RWPE1 (cell line): ENCODE measurements around the gene CCDC82.

Experiments
- CTCF ChIA-PET: fragments of 350-600 bp; sonication (Branson Sonifier 250); formaldehyde crosslinking; extraction: SDS; loops from one replicate; lab custom pipeline; 2021; lab: Yijun Ruan, JAX
- POLR2A ChIA-PET: fragments of 400-600 bp; formaldehyde crosslinking; extraction: SDS; loops from one replicate; lab custom pipeline; 2020; ENCODE audit warnings: antibody characterized with exemption; ENCODE audit not compliant: low non-redundant PET; lab: Yijun Ruan, JAX
- DNase-seq: peaks from one replicate; pipeline ENCODE4 v3.0.0; 2012; ENCODE audit warnings: low spot score
- H3K27ac ChIP-seq: fragments of 450-650 bp; 2 replicates; pipeline ENCODE4 v1.5.1; 2017
- TF ChIP-seq, protein P1 (sequence below): fragments of 450-650 bp; conservative IDR thresholded peaks from 2 replicates; pipeline ENCODE4 v1.5.1; 2017; ENCODE audit warnings: low read depth, mild to moderate bottlenecking

Gene CCDC82

DNA sequence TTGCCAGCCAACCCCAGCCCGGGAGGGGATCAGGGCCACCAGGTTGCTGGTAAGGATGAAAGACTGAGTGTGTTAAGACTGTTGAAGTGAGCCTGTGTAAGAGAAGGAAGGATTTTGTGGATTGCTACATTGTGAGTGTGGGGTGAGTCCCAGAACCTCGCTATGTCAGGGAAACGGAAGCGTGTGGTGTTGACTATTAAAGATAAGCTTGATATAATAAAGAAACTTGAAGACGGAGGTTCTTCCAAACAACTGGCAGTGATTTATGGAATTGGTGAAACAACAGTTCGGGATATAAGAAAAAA, 728 bp upstream of the CCDC82 start:
- TF ChIP-seq, protein P1, sequence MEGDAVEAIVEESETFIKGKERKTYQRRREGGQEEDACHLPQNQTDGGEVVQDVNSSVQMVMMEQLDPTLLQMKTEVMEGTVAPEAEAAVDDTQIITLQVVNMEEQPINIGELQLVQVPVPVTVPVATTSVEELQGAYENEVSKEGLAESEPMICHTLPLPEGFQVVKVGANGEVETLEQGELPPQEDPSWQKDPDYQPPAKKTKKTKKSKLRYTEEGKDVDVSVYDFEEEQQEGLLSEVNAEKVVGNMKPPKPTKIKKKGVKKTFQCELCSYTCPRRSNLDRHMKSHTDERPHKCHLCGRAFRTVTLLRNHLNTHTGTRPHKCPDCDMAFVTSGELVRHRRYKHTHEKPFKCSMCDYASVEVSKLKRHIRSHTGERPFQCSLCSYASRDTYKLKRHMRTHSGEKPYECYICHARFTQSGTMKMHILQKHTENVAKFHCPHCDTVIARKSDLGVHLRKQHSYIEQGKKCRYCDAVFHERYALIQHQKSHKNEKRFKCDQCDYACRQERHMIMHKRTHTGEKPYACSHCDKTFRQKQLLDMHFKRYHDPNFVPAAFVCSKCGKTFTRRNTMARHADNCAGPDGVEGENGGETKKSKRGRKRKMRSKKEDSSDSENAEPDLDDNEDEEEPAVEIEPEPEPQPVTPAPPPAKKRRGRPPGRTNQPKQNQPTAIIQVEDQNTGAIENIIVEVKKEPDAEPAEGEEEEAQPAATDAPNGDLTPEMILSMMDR: no peak
- DNase-seq: no peak
- ChIA-PET POLR2A (no interaction called here), CTCF (interaction anchor here (0.9 kb wide), 1 partner anchor 47 kb away, joined by 4 read pairs; the partner anchor contains the start of gene MAML2)
- H3K27ac ChIP-seq: peak overlapping the region; percentile 89

DNA sequence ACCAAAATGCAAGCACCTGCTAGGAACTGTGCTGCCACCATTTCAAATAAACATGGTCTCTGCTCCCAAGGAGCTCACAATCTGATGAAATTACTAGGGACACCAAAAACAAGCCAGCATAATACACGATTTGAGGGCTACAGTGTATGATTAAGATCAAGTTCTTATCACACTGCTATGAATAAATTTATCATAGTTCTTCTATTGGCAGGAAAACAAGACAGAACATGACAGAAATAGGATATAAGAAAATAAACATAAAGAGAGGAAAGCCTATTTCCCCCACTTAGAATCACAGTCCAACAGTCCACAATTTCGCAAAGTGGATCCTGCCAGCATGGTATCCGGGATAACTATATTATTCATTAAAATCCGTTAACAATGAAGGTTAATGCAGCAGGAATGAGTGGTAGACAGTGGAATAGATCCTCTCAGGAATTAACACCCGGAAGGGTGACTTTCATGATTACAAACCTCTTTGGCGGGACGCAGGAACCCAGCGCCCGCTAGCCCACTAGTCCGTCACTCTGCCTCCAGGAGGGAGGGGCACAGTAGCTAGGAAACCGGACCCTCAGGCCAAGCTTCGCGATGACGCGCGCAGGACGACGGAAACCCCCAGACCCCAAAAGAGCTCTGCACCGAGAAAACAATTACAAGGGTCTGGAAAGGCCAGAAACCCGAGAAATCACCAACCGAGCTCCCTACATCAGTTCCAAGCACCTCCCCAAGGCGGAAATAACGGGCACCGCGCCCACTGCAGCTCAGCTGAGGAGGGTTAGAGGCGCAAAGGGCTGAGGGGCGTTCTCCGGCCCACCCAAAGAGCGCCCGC, 607 bp downstream of the CCDC82 start:
- ChIA-PET POLR2A (interaction anchor here (0.6 kb wide), 1 partner anchor 16 kb away, joined by 3 read pairs; no protein-coding TSS in a partner anchor), CTCF (interaction anchor here (1.2 kb wide), 1 partner anchor 47 kb away, joined by 3 read pairs; the partner anchor contains the start of gene MAML2)
- peak; percentile 44 for DNase-seq
- peak overlapping the region; percentile 89 for H3K27ac ChIP-seq
- TF ChIP-seq, protein P1: no peak

DNA sequence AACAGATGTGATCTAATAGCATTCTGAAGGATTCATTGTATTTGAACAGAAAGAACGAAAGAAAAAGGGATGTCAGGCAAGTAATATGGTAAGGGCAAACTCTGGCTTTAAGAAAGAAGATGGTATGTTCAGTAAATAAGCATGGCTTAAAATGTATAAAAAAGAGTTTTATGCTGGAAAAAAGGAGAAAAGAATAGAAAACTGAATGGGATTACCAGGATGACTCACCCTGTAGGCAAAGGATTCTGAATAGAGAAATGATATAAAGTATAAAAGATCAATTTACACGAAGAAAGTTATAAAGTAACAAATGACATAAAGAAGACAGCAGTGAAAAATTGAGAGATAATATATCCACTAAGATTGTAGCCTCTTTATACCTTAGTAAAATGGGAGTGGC, 4.5 kb downstream of the CCDC82 start:
- no peak for DNase-seq
- CTCF ChIA-PET: no interaction called here

DNA sequence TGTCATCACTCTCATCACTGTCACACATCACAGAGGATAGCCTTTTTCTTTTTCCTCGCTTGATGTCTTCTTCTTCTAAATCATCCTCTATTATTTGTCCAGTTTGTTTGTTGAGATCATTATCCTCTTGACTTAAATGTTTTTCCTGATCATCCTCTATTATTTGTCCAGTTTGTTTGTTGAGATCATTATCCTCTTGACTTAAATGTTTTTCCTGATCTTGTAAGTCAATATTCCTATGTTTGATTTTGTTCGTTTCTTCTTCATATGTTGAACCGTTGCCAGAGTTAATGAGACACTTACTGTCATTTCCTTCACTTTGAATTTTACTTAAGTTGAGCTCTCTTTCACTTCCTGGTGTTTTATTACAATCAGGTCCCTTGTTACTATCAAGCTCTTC, 5.6 kb downstream of the CCDC82 start:
- DNase-seq: no peak
- CTCF ChIA-PET: no interaction called here
- POLR2A ChIA-PET: no interaction called here
- TF ChIP-seq, protein P1: no peak
- H3K27ac ChIP-seq: no peak overlapping the region

More for the DNA sequence above, 4.5 kb downstream of the CCDC82 start:
- TF ChIP-seq, protein P1: no peak
- POLR2A ChIA-PET: no interaction called here
- H3K27ac ChIP-seq: no peak overlapping the region

DNA sequence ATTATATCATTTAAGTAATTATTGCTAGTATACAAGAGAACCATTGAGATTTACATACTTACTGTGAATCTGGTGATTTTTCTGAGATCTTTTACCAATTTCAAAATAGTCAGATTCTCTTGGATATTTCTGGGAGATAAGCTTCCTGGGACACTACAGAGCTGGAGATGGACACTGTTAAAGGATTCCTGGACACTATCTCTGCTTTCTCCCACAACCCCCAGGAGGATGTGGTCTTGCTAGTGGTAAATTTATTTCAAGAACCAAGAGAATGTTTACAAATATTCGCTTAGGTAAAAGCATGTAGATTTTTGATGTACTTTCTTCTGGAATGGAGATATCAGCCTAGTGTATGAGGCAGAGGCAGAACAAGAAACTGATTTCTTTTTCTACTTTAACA, 12.9 kb downstream of the CCDC82 start:
- TF ChIP-seq, protein P1: no peak
- POLR2A ChIA-PET: no interaction called here

DNA sequence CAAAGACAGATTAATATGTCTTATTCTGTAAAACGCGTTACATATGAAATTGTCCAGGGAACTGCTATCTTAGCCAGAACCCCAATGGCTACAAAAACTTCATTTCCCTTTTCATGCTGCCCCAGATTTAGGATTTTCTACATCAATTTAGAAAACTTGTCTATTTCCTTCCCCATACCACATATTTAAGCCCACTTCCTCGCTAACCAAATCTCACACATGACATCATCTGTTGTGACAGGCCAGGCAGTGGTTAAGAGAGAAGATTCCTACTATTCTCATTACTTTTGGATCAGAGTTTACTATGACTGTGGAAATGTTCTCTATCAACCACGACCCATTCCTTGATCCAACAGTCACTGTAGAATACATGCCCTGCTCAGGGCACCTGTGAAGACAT, 15.9 kb downstream of the CCDC82 start:
- ChIA-PET POLR2A (no interaction called here), CTCF (no interaction called here)
- no peak for DNase-seq
- TF ChIP-seq, protein P1: no peak
- no peak overlapping the region for H3K27ac ChIP-seq

More for the DNA sequence above, 12.9 kb downstream of the CCDC82 start:
- CTCF ChIA-PET: no interaction called here
- no peak overlapping the region for H3K27ac ChIP-seq
- DNase-seq: no peak
